HuH-7 (cell line): Measurements from ENCODE around the gene MZB1.
"Not testable (repeated sequence)": the region's sequence is repeated elsewhere in the genome, so short reads cannot be mapped to it uniquely, and the experiment has no call there.

Experiments used
- DNase-seq: peaks from one replicate; pipeline ENCODE4 v3.0.0; 2011; ENCODE audit warnings: low spot score

Gene MZB1

DNA sequence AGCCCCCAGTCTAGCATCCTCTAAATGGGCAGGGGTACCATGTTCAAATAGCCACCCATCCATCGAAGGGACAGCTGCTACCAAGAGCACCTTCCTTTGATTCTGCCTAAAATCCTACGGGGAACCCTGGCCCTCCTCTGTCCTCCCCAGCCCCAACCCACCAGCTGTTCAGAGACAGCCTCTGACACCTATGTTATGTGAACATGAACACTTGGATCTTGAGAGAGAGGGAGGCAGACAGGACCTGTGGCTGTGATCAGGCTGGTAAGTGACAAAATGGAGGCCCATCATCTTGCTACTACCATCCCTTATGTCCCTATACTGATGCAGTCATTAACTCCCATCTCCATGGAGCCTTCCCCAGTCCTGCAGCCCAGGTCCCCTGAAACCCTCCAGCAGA, 14.8 kb downstream of the MZB1 start:
- no peak for DNase-seq

DNA sequence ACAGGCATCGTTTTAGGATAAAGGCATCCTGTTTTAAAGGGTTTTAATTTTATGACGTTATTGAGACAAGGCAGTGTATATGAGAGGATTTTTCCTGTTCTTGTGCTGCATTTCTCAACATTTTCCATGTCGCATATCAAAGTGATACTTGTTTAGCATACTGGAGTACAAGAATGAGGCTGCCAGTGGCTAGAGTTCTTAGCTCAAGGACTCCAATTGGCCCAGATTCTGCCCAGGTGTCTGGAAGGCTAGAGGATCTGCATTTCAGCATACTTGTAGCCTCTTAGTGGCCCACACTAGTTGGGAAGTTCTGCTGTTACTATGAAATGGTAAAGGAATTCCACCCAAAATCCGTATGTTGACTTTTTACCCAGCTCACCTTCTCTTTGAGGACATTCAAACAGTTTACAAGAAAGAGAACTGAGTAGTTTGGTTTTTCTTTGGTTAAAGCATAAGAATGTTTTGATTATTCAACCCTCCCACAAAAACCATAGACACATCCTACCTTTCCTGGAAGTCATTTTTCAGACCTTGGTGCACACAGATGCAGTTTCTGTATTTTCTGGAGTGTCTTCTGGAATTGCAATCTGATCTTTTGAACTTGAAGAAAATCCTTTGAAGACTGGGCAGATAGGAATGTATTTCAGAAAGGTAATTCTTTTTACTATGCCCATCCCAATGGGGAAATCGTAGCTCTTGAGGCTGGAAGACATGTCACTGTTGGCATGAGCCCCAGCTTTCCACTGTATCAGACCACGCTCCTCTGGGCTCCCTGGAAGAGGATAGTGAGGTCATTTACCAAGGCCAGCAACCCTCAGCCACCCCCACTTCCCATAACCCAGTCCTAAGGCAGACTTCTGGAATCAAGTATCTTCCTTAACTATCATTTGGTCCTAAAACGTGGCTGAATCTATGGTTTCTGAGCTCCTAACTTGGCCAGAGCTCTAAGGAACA, 18.0 kb downstream of the MZB1 start:
- DNase-seq, result no peak

DNA sequence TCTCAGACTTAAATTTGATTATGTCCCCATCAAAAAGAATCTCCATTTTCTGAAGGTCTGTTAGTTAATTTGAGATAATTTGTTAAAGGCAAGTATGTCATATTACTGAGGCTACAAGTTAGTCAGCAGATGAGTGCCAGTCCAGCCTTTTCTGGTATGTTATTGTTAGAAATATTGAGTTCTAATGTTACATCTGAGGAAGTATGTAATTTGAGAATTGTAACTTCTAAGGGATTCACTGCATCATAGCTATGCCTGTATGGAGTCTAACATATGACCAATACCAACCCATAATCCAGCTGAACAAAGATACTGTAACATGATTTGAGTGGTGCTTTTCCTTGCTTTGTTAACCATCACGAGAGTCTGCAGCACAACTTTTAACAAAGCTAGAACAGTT, 20.5 kb downstream of the MZB1 start:
- no peak for DNase-seq

DNA sequence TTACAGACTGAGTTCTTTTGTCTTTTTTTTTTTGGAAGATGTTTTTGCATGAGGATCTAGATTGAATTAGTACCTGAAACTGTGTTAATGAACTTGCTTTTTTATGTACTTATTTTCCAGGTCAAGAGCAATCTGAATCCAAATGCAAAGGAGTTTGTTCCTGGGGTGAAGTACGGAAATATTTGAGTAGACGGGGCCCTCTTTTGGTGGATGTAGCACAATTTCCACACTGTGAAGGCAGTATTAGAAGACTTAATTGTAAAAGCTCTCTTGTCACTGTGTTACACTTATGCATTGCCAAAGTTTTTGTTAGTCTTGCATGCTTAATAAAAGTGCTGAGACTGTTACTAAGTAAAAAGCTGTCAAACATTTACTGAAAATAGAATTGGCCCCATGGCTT, 21.1 kb downstream of the MZB1 start:
- DNase-seq, result no peak

GRCh38 chr5:139364466-139364865, 25.2 kb downstream of the MZB1 start:
- no peak for DNase-seq

- no peak for DNase-seq
Observed at GRCh38 chr5:139363937-139364336, 25.8 kb downstream of the MZB1 start.

DNA sequence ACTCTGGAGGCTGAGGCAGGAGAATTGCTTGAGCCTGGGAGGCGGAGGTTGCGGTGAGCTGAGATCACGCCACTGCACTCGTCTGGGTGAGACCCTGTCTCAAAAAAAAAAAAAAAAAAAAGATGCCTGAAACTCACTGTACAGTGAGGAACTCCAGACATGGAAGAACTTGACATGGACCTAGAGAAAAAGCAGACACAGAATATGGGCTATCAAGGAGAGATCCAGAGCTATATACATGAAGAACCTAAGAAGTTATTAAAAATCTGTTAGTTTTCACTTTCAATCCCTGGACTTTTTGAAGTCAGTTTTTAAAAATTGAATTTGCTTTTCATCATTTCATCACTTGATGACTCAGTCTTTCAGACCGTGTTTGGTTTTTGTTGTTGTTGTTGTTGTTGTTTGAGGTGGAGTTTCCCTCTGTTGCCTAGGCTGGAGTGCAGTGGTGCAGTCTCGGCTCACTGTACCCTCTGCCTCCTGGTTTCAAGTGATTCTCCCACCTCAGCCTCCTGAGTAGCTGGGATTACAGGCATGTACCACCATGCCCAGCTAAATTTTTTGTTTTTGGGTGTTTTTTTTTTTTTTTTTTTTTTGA, 27.8 kb downstream of the MZB1 start:
- no peak for DNase-seq

DNA sequence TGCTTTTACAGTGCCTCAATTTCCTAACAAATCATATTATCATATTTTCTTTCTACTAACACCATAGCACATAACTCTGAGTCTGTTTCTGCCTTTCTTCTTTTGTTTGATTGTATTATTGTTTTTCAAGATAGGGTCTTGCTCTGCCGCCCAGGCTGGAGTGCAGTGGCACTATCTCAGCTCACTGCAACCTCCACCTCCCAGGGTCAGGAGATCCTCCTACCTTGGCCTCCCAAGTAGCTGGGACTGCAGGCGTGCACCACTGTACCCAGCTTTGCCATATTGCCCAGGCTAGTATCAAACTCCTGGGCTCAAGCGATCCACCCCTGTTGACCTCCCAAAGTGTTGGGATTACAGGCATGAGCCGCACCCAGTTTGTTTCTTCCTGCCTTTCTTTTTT, 29.3 kb downstream of the MZB1 start:
- DNase-seq, result no peak

- no peak for DNase-seq
Observed at GRCh38 chr5:139358064-139358463, 31.6 kb downstream of the MZB1 start.

- not testable (repeated sequence) for DNase-seq
Observed at GRCh38 chr5:139355900-139356299, 33.8 kb downstream of the MZB1 start.

GRCh38 chr5:139354186-139354585, 35.5 kb downstream of the MZB1 start:
- no peak for DNase-seq

- not testable (repeated sequence) for DNase-seq
Observed at GRCh38 chr5:139347863-139348262, 41.9 kb downstream of the MZB1 start.

DNA sequence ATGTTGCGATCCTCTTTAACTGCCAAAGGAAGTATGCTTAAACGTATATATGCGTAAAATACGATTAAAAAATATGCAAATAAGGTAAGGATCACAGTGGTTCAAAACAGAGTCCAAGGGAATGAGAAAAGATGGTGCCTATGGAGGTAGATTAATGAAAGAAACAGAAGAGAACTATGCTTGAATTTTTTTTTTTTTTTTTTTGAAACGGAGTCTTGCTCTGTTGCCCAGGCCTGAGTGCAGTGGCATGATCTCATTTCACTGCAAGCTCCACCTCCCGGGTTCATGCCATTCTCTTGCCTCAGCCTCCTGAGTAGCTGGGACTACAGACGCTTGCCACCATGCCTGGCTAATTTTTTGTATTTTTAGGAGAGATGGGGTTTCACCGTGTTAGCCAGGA, 44.3 kb downstream of the MZB1 start:
- not testable (repeated sequence) for DNase-seq

- DNase-seq, result no peak
Observed at GRCh38 chr5:139344177-139344576, 45.5 kb downstream of the MZB1 start.

GRCh38 chr5:139343476-139343875, 46.2 kb downstream of the MZB1 start:
- DNase-seq, result no peak

- no peak for DNase-seq
Observed at GRCh38 chr5:139342423-139342723, 47.3 kb downstream of the MZB1 start.

DNA sequence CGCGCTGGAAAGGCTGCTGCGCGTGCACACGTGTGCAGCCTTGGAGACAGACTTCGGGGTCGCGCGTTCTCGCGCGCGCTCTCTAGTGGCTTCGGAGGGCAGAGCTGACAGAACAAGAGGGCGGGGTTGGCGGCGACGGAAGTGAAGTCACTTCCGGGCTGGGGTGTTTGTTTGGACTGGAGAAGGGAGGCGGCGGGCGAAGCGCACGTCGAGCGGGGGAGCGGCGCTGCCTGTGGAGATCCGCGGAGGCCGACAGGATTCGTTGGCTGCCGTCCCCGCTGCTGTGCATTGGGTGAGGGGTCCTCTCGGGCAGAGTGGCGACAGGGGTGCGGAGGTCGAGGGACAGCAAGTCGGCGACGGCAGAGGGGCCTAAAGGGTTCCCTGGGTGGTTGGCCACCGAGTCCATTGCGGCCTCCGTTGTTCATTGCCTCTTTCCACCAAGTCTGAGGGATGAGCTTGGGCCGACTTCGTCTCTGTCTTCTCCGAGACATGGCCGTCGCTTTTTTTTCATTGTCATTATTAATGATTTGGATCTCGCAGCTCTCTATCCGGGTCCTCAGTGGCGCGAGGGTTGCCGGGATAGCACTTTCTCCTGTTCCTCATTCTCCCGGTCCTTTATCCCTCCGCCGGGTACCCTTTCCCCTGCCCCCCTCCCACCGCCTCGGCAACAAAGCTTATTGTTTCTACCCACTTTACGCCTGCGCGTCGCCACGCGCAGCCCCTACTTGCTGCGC, 47.9 kb downstream of the MZB1 start, which contains the start of gene PAIP2:
PAIP2 (plus strand) TSS at position 166 of the 734 bp plus-strand sequence. CDS start 21,931 bp downstream, outside the sequence.
- peak; percentile 82 for DNase-seq

GRCh38 chr5:139341187-139341688, 48.5 kb downstream of the MZB1 start:
- no peak for DNase-seq

GRCh38 chr5:139340051-139340450, 49.7 kb downstream of the MZB1 start:
- DNase-seq, result no peak
